HEK293 (cell line): ENCODE measurements around the gene DLX6.

ENCODE experiments used
- ZNF138 ChIP-seq: fragments of 450-650 bp; formaldehyde crosslinking; IDR thresholded peaks from 2 replicates; pipeline ENCODE4 v1.5.1; 2016; ENCODE audit warnings: missing biosample characterization, missing genetic modification characterization, borderline replicate concordance
- ZNF23 ChIP-seq: fragments of 450-650 bp; formaldehyde crosslinking; IDR thresholded peaks from 2 replicates; pipeline ENCODE4 v1.5.1; 2016; ENCODE audit warnings: missing biosample characterization, missing genetic modification characterization, borderline replicate concordance
- ZNF768 ChIP-seq: fragments of 450-650 bp; formaldehyde crosslinking; IDR thresholded peaks from 2 replicates; pipeline ENCODE4 v1.5.1; 2018; ENCODE audit warnings: missing biosample characterization, mild to moderate bottlenecking, missing genetic modification characterization

- TF ChIP-seq ZNF23: no peak
- no peak for TF ChIP-seq ZNF768 (tag by site-specific recombination)
- TF ChIP-seq ZNF138 (tag by site-specific recombination): no peak
These were observed 9.8 kb upstream of the DLX6 start for GRCh38 chr7:96995406-96996110.
